Thyroid gland (tissue), 4 donors: ENCODE measurements around the gene AFF3.

ENCODE experiments used
- POLR2A ChIP-seq, 2 donors: fragments of 450-650 bp; IDR thresholded peaks; one replicate each; pipeline ENCODE4 v1.6.1; 2017; ENCODE audit warnings: antibody characterized with exemption in 2 of 2, mild to moderate bottlenecking in 2 of 2, moderate library complexity in 1 of 2
- TF ChIP-seq, protein P1 (sequence below), 6 experiments: fragments of 200-600 bp in 3 of 6; fragments of 450-650 bp in 3 of 6; sonication (generic) in 3 of 6; IDR thresholded peaks; one replicate each; pipeline ENCODE4 v1.5.1; 2016 to 2019; ENCODE audit warnings: antibody characterized with exemption in 6 of 6, mild to moderate bottlenecking in 2 of 6, inconsistent platforms in 1 of 6, moderate library complexity in 1 of 6

GRCh38 chr2:99806758-99807157 is 335.6 kb downstream of the AFF3 start:
- TF ChIP-seq POLR2A (IDR thresholded peaks at IDR 0.05): no peak
- TF ChIP-seq, protein P1, sequence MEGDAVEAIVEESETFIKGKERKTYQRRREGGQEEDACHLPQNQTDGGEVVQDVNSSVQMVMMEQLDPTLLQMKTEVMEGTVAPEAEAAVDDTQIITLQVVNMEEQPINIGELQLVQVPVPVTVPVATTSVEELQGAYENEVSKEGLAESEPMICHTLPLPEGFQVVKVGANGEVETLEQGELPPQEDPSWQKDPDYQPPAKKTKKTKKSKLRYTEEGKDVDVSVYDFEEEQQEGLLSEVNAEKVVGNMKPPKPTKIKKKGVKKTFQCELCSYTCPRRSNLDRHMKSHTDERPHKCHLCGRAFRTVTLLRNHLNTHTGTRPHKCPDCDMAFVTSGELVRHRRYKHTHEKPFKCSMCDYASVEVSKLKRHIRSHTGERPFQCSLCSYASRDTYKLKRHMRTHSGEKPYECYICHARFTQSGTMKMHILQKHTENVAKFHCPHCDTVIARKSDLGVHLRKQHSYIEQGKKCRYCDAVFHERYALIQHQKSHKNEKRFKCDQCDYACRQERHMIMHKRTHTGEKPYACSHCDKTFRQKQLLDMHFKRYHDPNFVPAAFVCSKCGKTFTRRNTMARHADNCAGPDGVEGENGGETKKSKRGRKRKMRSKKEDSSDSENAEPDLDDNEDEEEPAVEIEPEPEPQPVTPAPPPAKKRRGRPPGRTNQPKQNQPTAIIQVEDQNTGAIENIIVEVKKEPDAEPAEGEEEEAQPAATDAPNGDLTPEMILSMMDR (IDR thresholded peaks at IDR 0.05): no peak
